ENCODE measurements around the gene IL22RA2. TPM values are rescaled to one million over a fixed set of nuclear protein-coding genes. Genes with fewer than 3 reads are reported as not detected.

Gene IL22RA2
- polyA plus RNA-seq, 4 donors = not detected

DNA sequence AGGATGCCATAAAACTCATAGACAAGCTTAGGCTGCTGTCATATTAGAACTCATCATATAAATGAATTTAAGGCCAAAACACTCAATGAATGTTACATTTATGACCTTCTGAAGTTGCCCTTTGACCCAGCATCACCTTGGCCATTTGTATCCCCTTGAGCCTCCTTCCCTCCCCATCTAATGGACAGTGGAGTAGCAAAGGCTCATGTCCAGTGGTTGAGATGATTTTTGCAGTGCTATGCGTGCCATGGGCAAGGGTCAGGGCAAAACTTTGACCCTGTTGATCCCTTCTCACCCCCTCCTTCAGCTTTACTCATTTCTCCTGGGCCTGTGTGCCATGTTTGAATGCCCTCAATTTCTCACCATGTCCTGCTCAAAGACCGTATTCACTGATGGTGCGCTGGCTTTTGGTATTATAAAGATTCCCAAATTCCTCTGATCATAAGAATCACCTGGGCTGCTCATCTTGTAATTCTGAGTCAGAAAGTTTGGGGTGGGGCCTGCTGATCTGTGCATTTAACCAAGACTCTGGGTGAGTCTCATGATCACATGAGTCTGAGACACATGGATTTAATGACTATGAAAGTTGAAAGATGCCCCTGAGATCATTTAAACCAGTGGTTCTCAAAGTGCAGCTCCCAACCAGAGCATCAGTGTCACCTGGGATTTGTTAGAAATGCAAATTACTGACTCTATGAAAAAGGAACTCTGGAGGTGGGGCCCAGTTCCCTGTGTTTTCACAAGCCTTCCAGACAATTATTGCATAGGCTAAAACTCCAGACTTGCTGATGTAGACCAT lies 71.2 kb downstream of the IL22RA2 start:
- DNase-seq (ENCODE audit: low read depth in 4 of 4, low spot score in 3 of 4) = no peak

- no peak for DNase-seq (ENCODE audit: low read depth in 4 of 4, low spot score in 3 of 4)
Measured at GRCh38 chr6:137099689-137100403, 73.6 kb downstream of the IL22RA2 start.

GRCh38 chr6:137097526-137097925 lies 75.9 kb downstream of the IL22RA2 start:
- no peak for DNase-seq (ENCODE audit: low read depth in 4 of 4, low spot score in 3 of 4)

GRCh38 chr6:137097057-137097456 lies 76.4 kb downstream of the IL22RA2 start:
- no peak for DNase-seq (ENCODE audit: low read depth in 4 of 4, low spot score in 3 of 4)

DNA sequence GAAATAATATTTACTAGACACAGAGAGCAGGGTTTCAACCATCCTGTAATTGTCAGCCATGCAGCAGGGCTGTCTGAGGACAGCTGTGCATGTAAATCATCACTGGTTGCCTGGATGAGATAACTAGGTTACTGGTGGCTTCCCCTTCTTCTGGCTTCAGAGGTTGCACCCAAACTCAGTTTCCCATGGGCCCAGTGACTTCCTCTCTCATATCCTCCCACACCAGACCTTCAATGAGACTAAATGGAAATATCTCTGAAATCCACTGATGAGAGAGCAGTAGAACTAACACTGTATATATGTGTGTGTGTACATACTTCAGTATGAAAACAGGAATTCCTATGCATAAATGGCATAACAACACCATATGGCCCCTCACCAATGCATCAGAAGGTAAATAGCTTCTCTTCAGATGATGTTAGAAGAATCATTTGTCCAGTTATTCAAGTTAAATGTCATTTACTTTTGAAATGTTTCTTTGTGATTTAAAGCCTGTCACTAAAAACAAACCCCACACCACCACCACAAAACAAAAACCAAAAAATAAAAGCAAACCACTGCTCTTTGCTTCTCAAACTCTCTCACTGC lies 77.7 kb downstream of the IL22RA2 start:
- no peak for DNase-seq (ENCODE audit: low read depth in 4 of 4, low spot score in 3 of 4)

- DNase-seq (ENCODE audit: low read depth in 4 of 4, low spot score in 3 of 4) = no peak
Measured at GRCh38 chr6:137095093-137095492, 78.4 kb downstream of the IL22RA2 start.

DNA sequence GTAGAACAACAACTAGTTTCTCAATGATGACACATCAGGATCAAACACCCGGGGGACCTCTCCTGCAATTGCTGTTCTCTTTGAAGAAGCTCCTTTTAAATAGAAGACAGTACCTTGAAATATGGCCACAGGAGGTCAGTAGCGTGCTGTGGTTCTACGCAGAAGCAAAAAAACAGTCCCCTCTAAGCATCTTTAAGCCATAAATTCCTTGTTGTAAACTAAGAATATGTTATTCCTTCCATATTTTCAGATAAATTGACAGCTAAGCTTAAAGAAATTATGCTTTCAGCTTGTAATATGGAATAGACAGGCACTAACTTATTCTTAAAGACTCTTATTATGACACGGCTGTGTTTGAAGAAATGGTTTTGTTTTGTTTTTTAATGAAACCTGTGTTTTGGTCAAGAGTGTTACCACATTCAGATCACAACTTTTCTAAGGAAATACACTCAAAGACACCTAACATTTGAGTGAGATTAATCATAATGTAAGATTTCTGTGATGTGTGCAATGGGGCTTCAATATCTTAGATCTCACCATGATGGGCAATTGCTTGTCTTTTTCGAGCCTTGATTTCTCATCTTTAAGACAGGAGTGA lies 78.9 kb downstream of the IL22RA2 start:
- DNase-seq (ENCODE audit: low read depth in 4 of 4, low spot score in 3 of 4) = peak; percentile 20 to 46 (median 32)

Other genes with a start within 250 kb of the IL22RA2 start
- gene IL20RA, start 128.7 kb downstream of the IL22RA2 start, polyA plus RNA-seq (ENCODE audit: insufficient read length in 4 of 4) = 1 to 10 TPM in 3 of 4 donors, under 1 TPM in 1; 0.63 to 2.0 (median 1.6) TPM
- gene IFNGR1, start 45.7 kb upstream of the IL22RA2 start, polyA plus RNA-seq (ENCODE audit: insufficient read length in 4 of 4) = 10 to 100 TPM; 54.8 to 73.7 (median 62.4) TPM